Activated CD8-positive, alpha-beta T cell treated with anti-CD3 and anti-CD28 coated beads for 36 hours (primary cell): Measurements from ENCODE around the gene IFT20. TPM values are rescaled to one million over a fixed set of nuclear protein-coding genes. Genes with fewer than 3 reads are reported as not detected.
A peak's percentile ranks its signal among the peaks of the same experiment; 100 is the strongest.

Source experiments
- ATAC-seq: fragments of 200-7000 bp; cut with Tn5 transposase; one replicate; pipeline ENCODE4 v1.10.0; 2021; ENCODE audit warnings: mild to moderate bottlenecking, moderate library complexity
- CTCF ChIA-PET: fragments of 350-600 bp; sonication (Branson Sonifier 250); formaldehyde crosslinking; loops from one replicate; lab custom pipeline; 2021; ENCODE audit warnings: antibody characterized with exemption; lab: Charles Lee
- POLR2A ChIA-PET: fragments of 350-600 bp; sonication (Branson Sonifier 250); formaldehyde crosslinking; loops from one replicate; lab custom pipeline; 2021; ENCODE audit warnings: antibody characterized with exemption; lab: Charles Lee
- DNase-seq: peaks from one replicate; pipeline ENCODE4 v3.0.0-alpha.2; 2020
- H3K27ac Mint-ChIP-seq: one replicate; pipeline ENCODE4 v1.8.0; 2021; ENCODE audit warnings: mild to moderate bottlenecking, mixed read lengths
- H3K27me3 Mint-ChIP-seq: one replicate; pipeline ENCODE4 v1.8.0; 2021; ENCODE audit warnings: mixed read lengths
- H3K36me3 Mint-ChIP-seq: one replicate; pipeline ENCODE4 v1.8.0; 2021; ENCODE audit warnings: low read depth, mixed read lengths
- H3K4me1 Mint-ChIP-seq: one replicate; pipeline ENCODE4 v1.8.0; 2021; ENCODE audit warnings: low read depth, mixed read lengths
- H3K4me3 Mint-ChIP-seq: one replicate; pipeline ENCODE4 v1.8.0; 2021; ENCODE audit warnings: mild to moderate bottlenecking, moderate library complexity, mixed read lengths
- H3K9me3 Mint-ChIP-seq: one replicate; pipeline ENCODE4 v1.8.0; 2021; ENCODE audit warnings: mixed read lengths
- CTCF ChIP-seq: fragments of 200-600 bp; IDR thresholded peaks from one replicate; pipeline ENCODE4 v1.8.0; 2022; ENCODE audit warnings: antibody characterized with exemption, mild to moderate bottlenecking
- intact Hi-C: fragments of 100-400 bp; cut with micrococcal nuclease; formaldehyde crosslinking; loops from one replicate; pipeline ENCODE4 v1.10.0; 2022
- total RNA-seq, 2 experiments: library from RNA; stranded (reverse); gene quantifications; one replicate each; pipeline ENCODE4 v1.2.3, GENCODE V29; 2021

The IFT20 gene, protein sequence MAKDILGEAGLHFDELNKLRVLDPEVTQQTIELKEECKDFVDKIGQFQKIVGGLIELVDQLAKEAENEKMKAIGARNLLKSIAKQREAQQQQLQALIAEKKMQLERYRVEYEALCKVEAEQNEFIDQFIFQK
- 10 to 100 TPM; 16.7 to 18.8 TPM for total RNA-seq

DNA sequence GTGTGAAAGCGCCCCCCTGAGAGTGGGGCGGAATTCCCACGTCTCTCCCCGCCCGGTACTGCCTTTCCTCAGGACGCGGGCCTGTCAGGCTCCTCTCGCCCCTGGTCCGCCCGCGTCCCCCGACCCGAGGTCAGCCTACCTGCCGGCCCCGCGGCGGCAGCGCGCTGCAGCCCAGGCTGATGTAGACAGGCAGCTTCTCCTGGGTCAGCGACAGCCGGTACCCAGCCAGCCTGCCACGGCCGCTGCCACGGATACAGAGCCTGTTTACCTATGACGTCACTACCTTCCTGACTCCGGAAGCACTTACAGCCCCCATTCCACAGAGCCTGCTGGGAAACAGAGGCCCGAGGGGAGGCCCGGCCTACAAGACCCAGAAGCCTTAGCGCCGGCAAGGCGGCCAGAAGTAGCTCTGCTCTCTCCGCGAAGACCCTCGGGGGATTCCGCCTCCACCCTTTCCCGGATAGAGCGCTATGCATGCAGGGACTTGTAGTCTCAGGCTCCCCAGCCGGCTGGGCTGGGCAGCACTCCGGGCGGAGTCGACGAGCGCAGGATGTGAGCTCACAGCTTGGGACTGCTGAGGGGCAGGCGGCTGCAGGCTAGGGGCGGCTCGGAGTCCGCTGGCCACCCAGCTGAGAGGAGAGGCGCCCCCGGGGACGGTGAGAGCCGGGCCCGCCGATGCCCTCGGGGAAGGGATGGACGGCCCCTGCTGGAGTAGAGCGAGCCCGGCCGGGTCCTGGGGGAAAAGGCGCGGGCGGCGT is at the start of gene IFT20, which contains the start of gene TNFAIP1:
Gene IFT20, minus strand, starts transcription at position 272 of the 758 bp plus-strand sequence. CDS start 3,487 bp downstream, outside the sequence.
Gene TNFAIP1, plus strand, starts transcription at position 561 of the 758 bp plus-strand sequence. CDS start 3,761 bp downstream, outside the sequence.
- peak within 1 kb of the TSS; percentile 84 for H3K4me3 Mint-ChIP-seq
- CTCF ChIA-PET, result interaction anchor here (0.8 to 2.7 kb wide), 9 partner anchors 10 to 530 kb away, joined by 3 to 19 read pairs (median 7); partner anchors contain the start of genes POLDIP2 and TMEM97
- peak within 1 kb of the TSS; percentile 80 for H3K27ac Mint-ChIP-seq
- POLR2A ChIA-PET, result interaction anchor here (0.8 to 3.6 kb wide), 10 partner anchors 10 to 218 kb away, joined by 3 to 29 read pairs (median 4); partner anchors contain the start of genes POLDIP2, SEBOX and TMEM97
- intact Hi-C loops, result no loop called here
- DNase-seq, result peak; percentile 99
- no peaks in the 10 kb centered on the region for H3K27me3 Mint-ChIP-seq
- H3K9me3 Mint-ChIP-seq, result no peaks in the 10 kb centered on the region
- peaks cover 31% of the 10 kb centered on the region for H3K4me1 Mint-ChIP-seq
- no peak for TF ChIP-seq CTCF
- H3K36me3 Mint-ChIP-seq, result no peaks in the 10 kb centered on the region
- peak; percentile 98 for ATAC-seq

GRCh38 chr17:28385037-28385400 is 49.7 kb upstream of the IFT20 start:
- DNase-seq (no peak), ATAC-seq (no peak)
- peaks cover 28% of the 10 kb centered on the region for H3K36me3 Mint-ChIP-seq
- no peak for TF ChIP-seq CTCF
- POLR2A ChIA-PET, result interaction anchor here (0.6 to 3.5 kb wide), 10 partner anchors 12 to 294 kb away, joined by 3 to 22 read pairs (median 4); partner anchors contain the start of genes POLDIP2, SARM1 and SEBOX
- peak overlapping the region; percentile 84 for H3K4me3 Mint-ChIP-seq
- CTCF ChIA-PET, result interaction anchor here (1.1 to 1.8 kb wide), 4 partner anchors 27 to 165 kb away, joined by 3 to 9 read pairs (median 4); partner anchors contain the start of gene POLDIP2
- H3K9me3 Mint-ChIP-seq, result no peaks in the 10 kb centered on the region
- H3K27ac Mint-ChIP-seq, result peak overlapping the region; percentile 63
- intact Hi-C loops, result no loop called here
- peaks cover 20% of the 10 kb centered on the region for H3K4me1 Mint-ChIP-seq
- peaks cover 2% of the 10 kb centered on the region for H3K27me3 Mint-ChIP-seq

GRCh38 chr17:28384281-28385036 is 49.2 kb upstream of the IFT20 start:
- no peak for TF ChIP-seq CTCF
- no peaks in the 10 kb centered on the region for H3K9me3 Mint-ChIP-seq
- ChIA-PET CTCF (interaction anchor here (0.9 to 1.8 kb wide), 4 partner anchors 13 to 165 kb away, joined by 3 to 9 read pairs (median 4); partner anchors contain the start of genes POLDIP2 and SARM1), POLR2A (interaction anchor here (0.6 to 3.5 kb wide), 10 partner anchors 11 to 294 kb away, joined by 3 to 22 read pairs (median 5); partner anchors contain the start of genes POLDIP2, SARM1 and SEBOX)
- peaks cover 20% of the 10 kb centered on the region for H3K4me1 Mint-ChIP-seq
- H3K27ac Mint-ChIP-seq, result peak overlapping the region; percentile 63
- DNase-seq (peak; percentile 80), ATAC-seq (peak; percentile 94)
- intact Hi-C loops, result no loop called here
- H3K36me3 Mint-ChIP-seq, result peaks cover 28% of the 10 kb centered on the region
- H3K4me3 Mint-ChIP-seq, result peak overlapping the region; percentile 84
- H3K27me3 Mint-ChIP-seq, result peaks cover 2% of the 10 kb centered on the region

DNA sequence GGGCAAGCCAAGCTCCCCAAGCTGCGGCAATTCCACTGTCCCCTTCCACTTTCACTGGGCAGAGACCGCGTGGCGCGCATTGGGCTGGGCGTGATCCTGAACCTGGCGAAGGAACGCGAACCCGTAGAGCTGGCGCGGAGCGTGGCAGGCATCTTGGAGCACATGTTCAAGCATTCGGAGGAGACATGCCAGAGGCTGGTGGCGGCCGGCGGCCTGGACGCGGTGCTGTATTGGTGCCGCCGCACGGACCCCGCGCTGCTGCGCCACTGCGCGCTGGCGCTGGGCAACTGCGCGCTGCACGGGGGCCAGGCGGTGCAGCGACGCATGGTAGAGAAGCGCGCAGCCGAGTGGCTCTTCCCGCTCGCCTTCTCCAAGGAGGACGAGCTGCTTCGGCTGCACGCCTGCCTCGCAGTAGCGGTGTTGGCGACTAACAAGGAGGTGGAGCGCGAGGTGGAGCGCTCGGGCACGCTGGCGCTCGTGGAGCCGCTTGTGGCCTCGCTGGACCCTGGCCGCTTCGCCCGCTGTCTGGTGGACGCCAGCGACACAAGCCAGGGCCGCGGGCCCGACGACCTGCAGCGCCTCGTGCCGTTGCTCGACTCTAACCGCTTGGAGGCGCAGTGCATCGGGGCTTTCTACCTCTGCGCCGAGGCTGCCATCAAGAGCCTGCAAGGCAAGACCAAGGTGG is 46.0 kb upstream of the IFT20 start:
- Mint-ChIP-seq H3K4me3 (peak overlapping the region; percentile 5), H3K4me1 (peaks cover 20% of the 10 kb centered on the region), H3K27me3 (peaks cover 2% of the 10 kb centered on the region), H3K27ac (no peak overlapping the region), H3K9me3 (no peaks in the 10 kb centered on the region), H3K36me3 (peaks cover 22% of the 10 kb centered on the region)
- POLR2A ChIA-PET, result interaction anchor here (1.0 kb wide), 1 partner anchor 50 kb away, joined by 4 read pairs; no protein-coding TSS in a partner anchor
- ATAC-seq, result peak; percentile 23
- intact Hi-C loops, result no loop called here
- TF ChIP-seq CTCF, result peak; percentile 46
- CTCF ChIA-PET, result interaction anchor here (0.8 to 3.6 kb wide), 4 partner anchors 10 to 36 kb away, joined by 3 to 18 read pairs (median 5); partner anchors contain the start of gene POLDIP2
- DNase-seq, result peak; percentile 52
